Measurements from ENCODE around the gene DDO.

- TF ChIP-seq CTCF (IDR thresholded peaks at IDR 0.05) (no peak), POLR2A (IDR thresholded peaks at IDR 0.05) (no peak)
Observed at GRCh38 chr6:110419028-110419739, 3.8 kb upstream of the DDO start.

Data from thyroid gland (tissue), 4 donors.